Astrocyte of the cerebellum (primary cell): ENCODE results near the gene TM4SF5.

Source experiments
- DNase-seq: peaks from one replicate; pipeline ENCODE4 v3.0.0-alpha.2; 2011; ENCODE audit warnings: low read depth
- H3K4me3 ChIP-seq: 2 replicates; pipeline ENCODE4 v1.5.1; 2011; ENCODE audit warnings: mild to moderate bottlenecking, low read depth, low read length, moderate library complexity
- CTCF ChIP-seq: IDR thresholded peaks from 2 replicates; pipeline ENCODE4 v1.5.1; 2012; ENCODE audit warnings: low read length, low read depth, moderate library complexity, mild to moderate bottlenecking; ENCODE audit errors: missing control alignments
- in situ Hi-C: cut with HindIII; loops from 2 replicates; pipeline ENCODE4 v1.10.0; 2017; ENCODE audit warnings: low sequenced_read_pairs

TM4SF5 gene

DNA sequence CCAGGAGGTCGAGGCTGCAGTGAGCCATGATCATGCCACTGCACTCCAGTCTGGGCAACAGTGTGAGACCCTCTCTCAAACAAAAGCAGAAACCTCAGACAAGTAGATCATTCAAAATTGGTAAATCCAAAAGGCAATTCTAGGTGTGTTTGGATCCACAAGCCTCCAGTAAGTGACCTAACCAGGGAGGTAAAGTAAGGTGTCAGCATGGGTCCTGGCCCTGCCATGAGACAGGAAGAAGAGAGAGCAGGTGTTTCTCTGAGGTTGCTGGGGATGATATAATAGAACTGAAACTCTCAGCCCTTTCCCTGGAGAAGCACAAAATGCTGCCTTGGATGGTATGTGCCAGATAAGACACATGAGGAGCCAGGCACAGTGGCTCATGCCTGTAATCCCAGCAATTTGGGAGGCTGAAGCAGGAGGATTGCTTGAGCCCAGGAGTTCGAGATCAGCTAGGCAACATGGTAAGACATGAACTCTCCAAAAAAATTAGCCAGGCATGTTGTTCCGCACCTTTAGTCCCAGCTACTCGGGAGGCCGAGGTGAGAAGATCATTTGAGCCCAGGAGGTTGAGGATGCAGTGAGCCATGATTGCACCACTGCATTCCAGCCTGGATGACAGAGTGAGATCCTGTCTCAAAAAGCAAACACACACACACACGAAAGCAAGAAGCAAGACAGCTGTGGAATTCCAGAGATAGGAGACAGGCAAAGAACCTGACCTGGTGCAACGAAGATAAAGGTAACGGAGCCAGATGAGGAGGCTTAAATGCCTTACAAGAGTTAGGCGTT lies 6.5 kb downstream of the TM4SF5 start:
- in situ Hi-C loops, result no loop called here
- no peak for DNase-seq
- TF ChIP-seq CTCF, result no peak
- no peak overlapping the region for H3K4me3 ChIP-seq

GRCh38 chr17:4780325-4780955 lies 8.8 kb downstream of the TM4SF5 start:
- H3K4me3 ChIP-seq, result no peak overlapping the region
- in situ Hi-C loops, result no loop called here
- no peak for TF ChIP-seq CTCF
- DNase-seq, result no peak

GRCh38 chr17:4782652-4783051 lies 11.0 kb downstream of the TM4SF5 start:
- no peak overlapping the region for H3K4me3 ChIP-seq
- no peak for DNase-seq
- in situ Hi-C loops, result no loop called here
- no peak for TF ChIP-seq CTCF

- in situ Hi-C loops, result loop anchor here (5.0 kb wide), 2 partner anchors 52 to 58 kb away; no protein-coding TSS in a partner anchor
- DNase-seq, result no peak
- no peak overlapping the region for H3K4me3 ChIP-seq
- TF ChIP-seq CTCF, result no peak
Observed at GRCh38 chr17:4785311-4786105, 13.8 kb downstream of the TM4SF5 start.

DNA sequence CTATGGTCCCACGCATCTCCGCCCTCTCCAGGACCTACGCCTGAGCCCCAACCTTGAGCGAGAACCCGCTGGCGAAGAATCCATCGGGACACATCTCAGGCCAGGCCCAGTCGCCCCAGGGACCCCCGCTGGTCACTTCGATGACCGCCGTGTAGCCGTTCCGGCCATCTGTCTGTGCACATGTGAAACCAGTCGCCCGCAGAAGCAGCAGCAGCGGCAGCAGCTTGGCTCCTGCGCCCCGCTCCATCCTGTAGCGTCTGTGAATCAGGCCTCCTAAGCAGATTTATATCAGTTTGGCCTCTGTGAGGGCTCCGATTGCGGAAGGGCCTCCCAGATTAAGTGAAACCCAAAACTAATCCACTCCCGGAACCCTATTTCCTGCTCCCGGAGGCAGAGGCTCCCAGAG lies 14.4 kb downstream of the TM4SF5 start, which contains the start of gene VMO1:
TSS of gene VMO1 (minus strand) at position 259 of the 406 bp plus-strand sequence. CDS start at position 247, 12 bp downstream.
- H3K4me3 ChIP-seq, result no peak within 1 kb of the TSS
- TF ChIP-seq CTCF, result no peak
- in situ Hi-C loops, result loop anchor here (5.0 kb wide), 2 partner anchors 51 to 59 kb away; no protein-coding TSS in a partner anchor
- DNase-seq, result no peak

DNA sequence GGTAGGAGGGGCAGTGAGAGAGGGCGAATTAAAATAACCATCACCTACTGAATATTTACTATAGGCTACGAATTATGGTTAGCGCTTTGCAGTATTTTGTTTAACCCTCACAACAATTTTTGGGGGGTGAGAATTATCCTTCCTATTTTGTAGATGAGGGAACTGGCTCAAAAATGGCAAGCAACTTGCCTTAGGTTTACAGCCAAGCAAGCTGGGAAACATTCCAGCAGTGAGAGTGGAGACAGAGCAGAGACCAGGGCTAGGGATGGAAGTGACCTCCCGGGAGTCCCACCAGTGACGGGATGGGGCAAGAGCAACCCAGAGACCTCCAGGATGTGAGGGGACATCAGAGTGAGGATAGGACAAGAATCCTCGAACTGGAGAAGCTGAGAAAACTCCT lies 14.8 kb downstream of the TM4SF5 start:
- in situ Hi-C loops, result loop anchor here (5.0 kb wide), 2 partner anchors 51 to 59 kb away; no protein-coding TSS in a partner anchor
- no peak for TF ChIP-seq CTCF
- H3K4me3 ChIP-seq, result no peak overlapping the region
- no peak for DNase-seq
